PC-9 (cell line): ENCODE data around the gene TCF3. TPM values are rescaled to one million over a fixed set of nuclear protein-coding genes. Genes with fewer than 3 reads are reported as not detected.

Source experiments
- BruUV-seq: library from RNA; stranded (reverse); fragments of 400-500 nt; replicated peaks from 2 replicates; lab custom pipeline; 2021; lab: Mats Ljungman, UMichigan
- CTCF ChIA-PET: fragments of 300-600 bp; sonication (Branson Sonifier 250); formaldehyde crosslinking; loops from one replicate; lab custom pipeline; 2022; ENCODE audit warnings: antibody characterized with exemption; lab: Charles Lee
- POLR2A ChIA-PET: fragments of 300-600 bp; sonication (Branson Sonifier 250); formaldehyde crosslinking; loops from one replicate; lab custom pipeline; 2022; ENCODE audit warnings: antibody characterized with exemption; ENCODE audit not compliant: unreplicated experiment; lab: Charles Lee
- DNase-seq, 2 experiments: peaks; one replicate each; pipeline versions ENCODE4 v3.0.0 to v3.0.0-alpha.2; 2015 to 2022; ENCODE audit warnings: mixed read lengths in 1 of 2
- H2AFZ ChIP-seq: fragments of 200-600 bp; sonication (generic); 2 replicates; pipeline ENCODE4 v1.8.1; 2017; ENCODE audit warnings: antibody characterized with exemption
- H3F3A ChIP-seq: fragments of 200-600 bp; sonication (generic); 2 replicates; pipeline ENCODE4 v1.8.1; 2017; ENCODE audit warnings: antibody characterized with exemption, mild to moderate bottlenecking, low read depth; ENCODE audit not compliant: insufficient read depth
- H3K27ac ChIP-seq: fragments of 200-600 bp; sonication (generic); 2 replicates; pipeline ENCODE4 v1.6.1; 2016; ENCODE audit warnings: mixed run types
- H3K27me3 ChIP-seq: fragments of 200-600 bp; sonication (generic); 2 replicates; pipeline ENCODE4 v1.6.1; 2016; ENCODE audit warnings: low read depth, mixed run types; ENCODE audit not compliant: insufficient read depth
- H3K36me3 ChIP-seq: fragments of 200-600 bp; sonication (generic); 2 replicates; pipeline ENCODE4 v1.6.1; 2016; ENCODE audit warnings: low read depth, mixed run types
- H3K4me1 ChIP-seq: fragments of 200-600 bp; sonication (generic); replicated peaks from 2 replicates; pipeline ENCODE4 v1.6.1; 2016; ENCODE audit warnings: mixed run types; ENCODE audit not compliant: insufficient read depth
- H3K4me2 ChIP-seq: fragments of 200-600 bp; sonication (generic); 2 replicates; pipeline ENCODE4 v1.6.1; 2017; ENCODE audit warnings: mixed run types
- H3K4me3 ChIP-seq: fragments of 200-600 bp; sonication (generic); 2 replicates; pipeline ENCODE4 v1.6.1; 2016; ENCODE audit warnings: mixed run types
- H3K79me2 ChIP-seq: fragments of 200-600 bp; sonication (generic); 2 replicates; pipeline ENCODE4 v1.6.1; 2017; ENCODE audit warnings: low read depth, mixed run types
- H3K9me2 ChIP-seq: fragments of 200-600 bp; sonication (generic); 2 replicates; pipeline ENCODE4 v1.8.1; 2017; ENCODE audit warnings: mild to moderate bottlenecking; ENCODE audit not compliant: insufficient read depth
- H3K9me3 ChIP-seq: fragments of 200-600 bp; sonication (generic); 2 replicates; pipeline ENCODE4 v1.8.1; 2016; ENCODE audit warnings: low read depth; ENCODE audit not compliant: insufficient read depth
- H4K20me1 ChIP-seq: fragments of 200-600 bp; sonication (generic); 2 replicates; pipeline ENCODE4 v1.8.1; 2017; ENCODE audit not compliant: insufficient read depth
- EZH2 ChIP-seq: fragments of 200-600 bp; sonication (generic); IDR thresholded peaks from 2 replicates; pipeline ENCODE4 v1.8.0; 2017; ENCODE audit warnings: antibody characterized with exemption, low read depth
- intact Hi-C: fragments of 100-400 bp; cut with micrococcal nuclease; formaldehyde crosslinking; loops from one replicate; pipeline ENCODE4 v1.10.0; 2022; ENCODE audit not compliant: unreplicated experiment
- total RNA-seq: library from RNA; stranded (reverse); gene quantifications from 2 replicates; pipeline ENCODE4 v1.2.3, GENCODE V29; 2021
- TF ChIP-seq, protein P1 (sequence below): fragments of 200-600 bp; sonication (generic); conservative IDR thresholded peaks from 2 replicates; pipeline ENCODE4 v1.6.1; 2017; ENCODE audit warnings: mixed run types, antibody characterized with exemption, mild to moderate bottlenecking, moderate library complexity

TCF3 gene
- total RNA-seq, 1 experiment from 2014 or later, result 98.0 TPM

DNA sequence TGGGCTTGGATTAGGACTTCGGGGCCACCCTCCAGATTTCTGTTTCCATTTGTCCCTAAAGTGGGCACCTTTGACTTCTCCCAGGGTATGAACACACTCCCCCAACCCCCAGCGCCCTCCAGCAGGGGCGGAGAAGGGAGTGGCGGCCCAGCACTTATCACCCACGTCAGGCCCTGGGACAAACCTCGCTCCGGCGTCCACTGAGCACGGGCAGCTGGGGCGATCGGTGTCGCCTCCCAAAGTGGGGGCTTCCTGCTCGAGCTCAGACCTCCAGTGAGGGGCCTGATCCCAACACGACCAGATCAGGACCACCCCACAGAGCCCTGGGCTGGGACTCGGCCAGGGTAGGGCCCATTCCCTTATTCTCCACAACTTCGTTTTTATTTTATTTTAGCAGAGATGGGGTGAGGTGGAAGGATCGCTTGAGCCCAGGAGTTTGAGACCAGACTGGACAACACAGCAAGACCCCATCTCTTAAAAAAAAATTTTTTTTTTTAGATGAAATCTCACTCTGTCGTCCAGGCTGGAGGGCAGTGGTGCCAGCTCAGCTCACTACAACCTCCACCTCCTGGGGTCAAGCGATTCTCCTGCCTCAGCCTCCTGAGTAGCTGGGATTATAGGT lies 3.7 kb upstream of the TCF3 start:
- no peaks in the 10 kb centered on the region for H3K9me2 ChIP-seq
- H3K27ac ChIP-seq, result no peak overlapping the region
- peak overlapping the region; percentile 28; the same call in 1 of the 2 replicates for H3K4me2 ChIP-seq
- H3K27me3 ChIP-seq, result no peaks in the 10 kb centered on the region
- no peaks in the 10 kb centered on the region for H3K9me3 ChIP-seq
- CTCF ChIA-PET, result no interaction called here
- peaks cover 43% of the 10 kb centered on the region for H3K4me1 ChIP-seq
- H3K36me3 ChIP-seq, result no peaks in the 10 kb centered on the region
- peaks cover 20% of the 10 kb centered on the region; the same call in 1 of the 2 replicates for H3F3A ChIP-seq
- POLR2A ChIA-PET, result no interaction called here
- no peaks in the 10 kb centered on the region for H4K20me1 ChIP-seq
- H3K79me2 ChIP-seq, result peaks cover 4% of the 10 kb centered on the region
- H3K4me3 ChIP-seq, result no peak overlapping the region
- H2AFZ ChIP-seq, result no peak overlapping the region
- DNase-seq, result no peak
- no TSS peak for BruUV-seq
- TF ChIP-seq EZH2, result no peak
- TF ChIP-seq, protein P1, sequence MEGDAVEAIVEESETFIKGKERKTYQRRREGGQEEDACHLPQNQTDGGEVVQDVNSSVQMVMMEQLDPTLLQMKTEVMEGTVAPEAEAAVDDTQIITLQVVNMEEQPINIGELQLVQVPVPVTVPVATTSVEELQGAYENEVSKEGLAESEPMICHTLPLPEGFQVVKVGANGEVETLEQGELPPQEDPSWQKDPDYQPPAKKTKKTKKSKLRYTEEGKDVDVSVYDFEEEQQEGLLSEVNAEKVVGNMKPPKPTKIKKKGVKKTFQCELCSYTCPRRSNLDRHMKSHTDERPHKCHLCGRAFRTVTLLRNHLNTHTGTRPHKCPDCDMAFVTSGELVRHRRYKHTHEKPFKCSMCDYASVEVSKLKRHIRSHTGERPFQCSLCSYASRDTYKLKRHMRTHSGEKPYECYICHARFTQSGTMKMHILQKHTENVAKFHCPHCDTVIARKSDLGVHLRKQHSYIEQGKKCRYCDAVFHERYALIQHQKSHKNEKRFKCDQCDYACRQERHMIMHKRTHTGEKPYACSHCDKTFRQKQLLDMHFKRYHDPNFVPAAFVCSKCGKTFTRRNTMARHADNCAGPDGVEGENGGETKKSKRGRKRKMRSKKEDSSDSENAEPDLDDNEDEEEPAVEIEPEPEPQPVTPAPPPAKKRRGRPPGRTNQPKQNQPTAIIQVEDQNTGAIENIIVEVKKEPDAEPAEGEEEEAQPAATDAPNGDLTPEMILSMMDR, result no peak
- intact Hi-C loops, result loop anchor here (5.0 kb wide), 2 partner anchors 49 to 91 kb away; partner anchors contain the start of gene UQCR11

DNA sequence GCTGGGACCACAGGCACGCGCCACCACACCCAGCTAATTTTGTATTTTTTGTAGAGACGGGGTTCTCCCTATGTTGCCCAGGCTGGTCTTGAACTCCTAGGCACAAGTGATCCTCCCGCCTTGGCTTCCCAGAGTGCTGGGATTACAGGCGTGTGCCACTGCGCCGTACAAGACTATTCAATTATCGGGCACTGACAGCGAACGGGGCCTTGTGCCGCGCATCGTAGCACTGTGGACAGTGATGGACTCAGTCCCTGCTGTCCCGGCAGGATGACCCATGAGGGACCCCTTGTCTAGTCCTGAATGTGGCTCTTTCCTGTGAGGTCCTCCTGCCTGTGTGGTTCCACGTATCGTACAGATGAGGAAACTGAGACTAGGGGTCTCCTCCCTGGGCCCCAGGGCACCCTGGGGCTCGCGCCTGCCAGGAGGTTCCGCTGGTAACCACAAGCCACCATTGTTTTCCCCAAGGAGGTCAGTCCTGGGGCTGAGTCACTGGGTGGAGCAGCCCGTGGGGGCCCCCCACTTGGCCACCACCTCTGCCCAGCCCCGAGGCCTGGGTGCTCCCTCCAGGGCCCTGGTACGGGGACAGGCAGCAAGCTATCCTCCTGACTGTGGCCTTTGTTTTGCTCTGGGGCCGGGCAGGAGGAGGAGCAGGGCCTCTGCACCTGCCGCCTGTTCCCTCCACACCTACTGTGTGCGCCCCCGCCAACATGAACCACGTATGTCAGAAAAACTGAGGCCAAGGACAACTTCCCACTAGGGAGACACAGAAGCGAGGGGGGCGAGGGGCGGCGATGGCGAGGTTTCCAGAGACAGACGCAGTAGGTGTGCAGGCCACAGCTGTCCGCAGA lies 2.9 kb upstream of the TCF3 start:
- ChIA-PET POLR2A (no interaction called here), CTCF (no interaction called here)
- Histone ChIP-seq H3K4me2 (peak overlapping the region; percentile 53), H3K27me3 (no peaks in the 10 kb centered on the region), H3K9me3 (no peaks in the 10 kb centered on the region), H3F3A (peaks cover 19% of the 10 kb centered on the region; the same call in 1 of the 2 replicates), H4K20me1 (no peaks in the 10 kb centered on the region), H3K36me3 (no peaks in the 10 kb centered on the region), H3K9me2 (no peaks in the 10 kb centered on the region), H2AFZ (no peak overlapping the region), H3K4me1 (peaks cover 49% of the 10 kb centered on the region), H3K4me3 (no peak overlapping the region), H3K79me2 (peaks cover 12% of the 10 kb centered on the region), H3K27ac (peak overlapping the region; percentile 53)
- TF ChIP-seq EZH2, result no peak
- TF ChIP-seq, protein P1, result no peak
- DNase-seq, result peak; percentile 83 to 88
- no TSS peak for BruUV-seq
- intact Hi-C loops, result loop anchor here (5.0 kb wide), 2 partner anchors 48 to 92 kb away; partner anchors contain the start of gene UQCR11

DNA sequence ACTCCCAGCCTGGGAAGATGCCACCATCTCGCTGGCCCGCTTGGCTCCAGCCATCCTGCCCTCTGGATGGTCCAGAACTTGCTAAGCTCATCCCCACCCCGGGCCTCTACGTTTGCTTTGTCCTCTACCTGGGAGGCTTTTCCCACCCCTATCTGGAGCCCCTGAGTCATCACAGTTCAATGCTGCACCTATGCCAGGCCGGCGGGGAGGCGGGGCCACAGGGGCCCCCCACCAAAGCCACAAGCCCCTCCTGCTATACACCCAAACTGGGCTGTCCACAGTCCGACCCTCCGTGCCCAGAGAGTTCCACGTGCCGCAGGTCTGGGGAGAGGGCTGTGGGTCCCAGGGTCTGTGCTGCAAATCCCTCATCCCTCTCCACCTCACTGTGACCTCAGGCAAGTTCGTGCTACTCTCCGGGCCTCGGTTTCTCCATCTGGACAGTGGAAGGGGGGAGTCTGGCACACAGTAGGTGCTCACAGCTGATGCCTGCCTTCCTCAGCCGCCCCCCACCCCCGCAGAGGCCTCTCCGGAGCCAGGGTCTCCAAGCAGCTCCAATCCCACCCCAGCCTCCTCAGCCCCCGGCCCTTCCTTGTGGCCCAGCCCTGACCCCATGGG lies 1.9 kb upstream of the TCF3 start:
- H3K27me3 ChIP-seq, result no peaks in the 10 kb centered on the region
- H3K4me1 ChIP-seq, result peaks cover 47% of the 10 kb centered on the region
- H3K9me3 ChIP-seq, result no peaks in the 10 kb centered on the region
- ChIA-PET POLR2A (interaction anchor here (0.6 kb wide), 1 partner anchor 385 kb away, joined by 3 read pairs; the partner anchor contains the start of gene CIRBP), CTCF (interaction anchor here (0.6 kb wide), 1 partner anchor 157 kb away, joined by 17 read pairs; no protein-coding TSS in a partner anchor)
- H2AFZ ChIP-seq, result no peak overlapping the region
- peaks cover 19% of the 10 kb centered on the region for H3K79me2 ChIP-seq
- no peaks in the 10 kb centered on the region for H4K20me1 ChIP-seq
- H3K9me2 ChIP-seq, result no peaks in the 10 kb centered on the region
- no peak overlapping the region for H3K4me2 ChIP-seq
- intact Hi-C loops, result no loop called here
- peaks cover 15% of the 10 kb centered on the region; the same call in 1 of the 2 replicates for H3F3A ChIP-seq
- BruUV-seq, result no TSS peak
- no peaks in the 10 kb centered on the region for H3K36me3 ChIP-seq
- H3K4me3 ChIP-seq, result no peak overlapping the region
- H3K27ac ChIP-seq, result no peak overlapping the region
- TF ChIP-seq, protein P1, result no peak
- no peak for TF ChIP-seq EZH2
- DNase-seq, result no peak
